Activated T-cell treated with anti-CD3 and anti-CD28 coated beads for 48 hours (primary cell): ENCODE measurements around the gene TROAP.
"Not testable (repeated sequence)": the region's sequence is repeated elsewhere in the genome, so short reads cannot be mapped to it uniquely, and the experiment has no call there.

Experiments
- DNase-seq: peaks from one replicate; pipeline ENCODE4 v3.0.0-alpha.2; 2020; ENCODE audit warnings: low read depth

TROAP gene

DNA sequence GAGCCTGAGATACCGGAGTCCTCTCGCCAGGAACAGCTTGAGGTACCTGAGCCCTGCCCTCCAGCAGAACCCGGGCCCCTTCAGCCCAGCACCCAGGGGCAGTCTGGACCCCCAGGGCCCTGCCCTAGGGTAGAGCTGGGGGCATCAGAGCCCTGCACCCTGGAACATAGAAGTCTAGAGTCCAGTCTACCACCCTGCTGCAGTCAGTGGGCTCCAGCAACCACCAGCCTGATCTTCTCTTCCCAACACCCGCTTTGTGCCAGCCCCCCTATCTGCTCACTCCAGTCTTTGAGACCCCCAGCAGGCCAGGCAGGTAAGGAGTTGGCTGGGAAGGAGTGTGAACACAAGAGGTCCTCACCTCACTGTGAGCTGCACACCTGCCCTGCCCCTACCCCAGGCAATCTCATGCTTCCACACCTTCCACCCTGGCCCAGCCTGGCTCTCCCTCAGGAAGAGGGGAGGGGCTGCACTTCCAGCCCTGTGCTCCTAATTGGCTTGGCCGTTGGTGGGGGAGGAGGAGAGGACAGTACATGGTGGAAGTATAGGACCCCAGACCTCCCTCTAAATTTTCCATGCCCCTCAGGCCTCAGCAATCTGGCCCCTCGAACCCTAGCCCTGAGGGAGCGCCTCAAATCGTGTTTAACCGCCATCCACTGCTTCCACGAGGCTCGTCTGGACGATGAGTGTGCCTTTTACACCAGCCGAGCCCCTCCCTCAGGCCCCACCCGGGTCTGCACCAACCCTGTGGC, 7.8 kb downstream of the TROAP start:
- no peak for DNase-seq

DNA sequence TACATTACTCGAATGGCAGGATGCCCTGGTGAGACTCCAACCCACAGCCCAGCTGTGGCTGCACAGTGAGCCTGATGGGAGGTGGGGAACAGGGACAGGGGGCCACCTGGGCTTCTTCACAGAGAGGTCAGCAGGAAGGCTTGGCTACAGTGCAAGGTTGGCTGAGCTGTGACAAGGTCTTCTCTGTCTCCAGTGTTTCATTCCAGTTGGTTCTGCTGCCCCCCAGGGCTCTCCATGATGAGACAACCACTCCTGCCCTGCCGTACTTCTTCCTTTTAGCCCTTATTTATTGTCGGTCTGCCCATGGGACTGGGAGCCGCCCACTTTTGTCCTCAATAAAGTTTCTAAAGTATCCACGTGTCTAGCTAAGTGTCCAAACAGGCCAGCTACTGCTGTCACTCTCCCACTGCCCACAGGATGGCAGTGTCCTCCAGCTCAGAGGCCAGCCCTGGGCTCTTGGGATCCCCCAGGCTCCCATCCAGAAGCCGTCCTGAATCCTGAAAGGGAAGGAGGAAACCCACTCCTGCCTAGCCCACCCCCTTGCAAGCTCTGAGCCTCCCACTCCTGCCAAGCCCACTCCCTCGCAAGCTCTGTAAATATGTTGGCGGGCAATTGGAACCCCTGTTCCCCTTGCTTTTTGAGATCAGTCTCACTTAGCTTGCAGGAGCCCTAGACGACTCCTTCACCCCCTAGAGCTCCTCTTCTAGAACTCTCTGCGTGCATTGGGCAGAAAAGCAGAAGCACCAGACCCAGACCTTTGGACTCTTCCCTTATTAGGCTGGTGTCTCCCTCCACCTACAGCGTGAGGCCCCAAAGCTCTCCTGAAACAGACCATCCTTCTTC, 8.5 kb downstream of the TROAP start:
- DNase-seq: no peak

- no peak for DNase-seq
Measured at GRCh38 chr12:49332441-49332861, 9.4 kb downstream of the TROAP start.

DNA sequence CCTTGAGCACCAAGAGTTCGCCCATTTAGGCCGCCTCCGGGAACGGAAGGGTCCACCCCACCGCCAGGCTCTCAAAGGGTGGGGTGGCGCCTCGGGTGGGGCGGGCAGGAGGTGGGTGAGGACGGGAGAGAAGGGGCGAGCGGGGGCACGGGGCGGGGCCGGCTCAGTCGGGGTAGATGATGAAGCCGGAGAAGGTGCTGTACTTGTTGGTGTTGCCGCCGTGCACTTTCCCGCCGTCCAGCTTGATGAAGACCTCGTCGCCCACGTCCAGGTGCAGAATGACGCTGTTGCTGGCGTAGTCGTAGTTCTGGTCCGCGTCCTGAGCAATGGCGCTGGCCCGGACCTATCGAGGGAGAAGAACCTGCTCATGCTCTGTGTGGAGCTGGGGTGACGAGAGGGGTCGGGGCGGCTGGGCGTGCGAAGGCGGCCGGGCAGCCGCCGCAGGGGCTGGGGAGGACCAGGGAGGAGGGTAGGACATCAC, 9.9 kb downstream of the TROAP start:
- no peak for DNase-seq

- DNase-seq: not testable (repeated sequence)
Measured at GRCh38 chr12:49333778-49334177, 10.7 kb downstream of the TROAP start.

DNA sequence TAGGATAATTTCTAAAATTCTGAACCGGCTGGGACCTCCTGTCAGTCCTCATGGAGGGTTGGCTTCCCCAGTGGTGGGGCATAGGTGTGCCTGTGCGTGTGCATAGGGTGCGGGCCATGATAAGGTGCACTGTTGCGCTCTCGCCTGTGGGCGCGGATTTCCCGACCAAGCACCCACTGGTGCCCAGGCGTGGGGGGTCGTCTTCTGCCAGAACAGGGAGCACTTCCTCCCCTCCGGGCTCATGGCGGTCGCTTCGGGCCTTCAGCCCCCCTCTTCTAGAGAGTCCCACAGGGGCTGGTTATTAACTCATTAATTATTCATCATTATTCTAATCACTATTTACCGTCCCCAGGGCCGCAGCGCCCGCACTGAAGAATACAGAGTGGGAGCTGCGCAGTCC, 11.2 kb downstream of the TROAP start:
- DNase-seq: no peak

GRCh38 chr12:49334681-49335080, 11.6 kb downstream of the TROAP start:
- no peak for DNase-seq

GRCh38 chr12:49335118-49335954, 12.3 kb downstream of the TROAP start:
- no peak for DNase-seq

- no peak for DNase-seq
Measured at GRCh38 chr12:49335955-49336644, 13.0 kb downstream of the TROAP start.

DNA sequence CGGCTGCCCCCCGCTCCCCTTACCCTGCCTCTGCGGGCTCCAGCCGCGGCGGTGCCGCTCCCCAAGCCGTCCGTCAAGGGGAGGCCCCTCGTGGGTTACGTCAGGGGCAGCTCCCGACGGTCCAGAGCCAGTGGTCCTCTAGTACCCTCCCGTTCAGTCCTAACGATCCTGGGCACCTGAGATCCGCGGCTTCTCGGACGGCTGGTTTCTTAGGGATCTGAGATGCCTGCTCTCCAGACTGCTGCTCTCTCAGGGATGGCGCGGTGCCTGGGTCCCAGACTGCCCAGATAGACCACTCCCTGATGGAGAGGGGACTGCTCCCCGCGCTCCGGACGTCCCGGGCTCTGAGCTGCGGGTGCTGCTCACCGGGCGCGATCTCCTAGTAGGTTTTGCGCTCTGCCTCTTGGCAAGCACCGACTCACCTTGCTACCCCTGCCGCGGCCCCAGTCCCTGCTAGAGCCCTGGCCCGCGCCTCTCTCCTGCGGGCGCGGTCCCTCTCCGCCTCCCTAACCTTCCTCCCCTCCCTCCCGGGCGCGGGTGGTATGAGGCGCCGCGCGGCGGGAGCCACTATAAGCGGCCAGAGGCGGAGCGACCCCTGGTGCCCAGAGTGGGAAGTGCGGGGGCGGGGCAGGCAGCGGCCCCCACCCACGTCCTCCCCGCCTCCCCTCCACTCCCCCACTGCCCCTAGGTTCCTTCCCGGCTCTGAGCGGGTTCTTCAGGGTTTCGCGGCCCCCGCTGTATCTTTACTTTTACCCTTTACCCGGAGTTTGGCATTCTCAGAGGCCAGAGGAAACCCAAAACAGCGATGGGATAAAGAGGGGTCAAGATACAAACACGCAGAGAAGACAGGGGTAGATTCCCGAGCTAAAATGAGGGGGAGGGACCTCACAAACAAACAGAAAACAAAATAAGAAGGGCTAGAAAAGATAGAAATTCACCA, 13.9 kb downstream of the TROAP start, which contains the start of gene C1QL4:
Gene C1QL4 (minus strand): TSS at position 544 of the 940 bp plus-strand sequence. CDS start 711 bp downstream, outside the sequence.
- DNase-seq: peak; percentile 82

GRCh38 chr12:49338830-49339463, 15.9 kb downstream of the TROAP start:
- DNase-seq: no peak

- no peak for DNase-seq
Measured at GRCh38 chr12:49339464-49339861, 16.4 kb downstream of the TROAP start.

- no peak for DNase-seq
Measured at GRCh38 chr12:49340095-49340870, 17.2 kb downstream of the TROAP start.

- no peak for DNase-seq
Measured at GRCh38 chr12:49340971-49341776, 18.1 kb downstream of the TROAP start.

DNA sequence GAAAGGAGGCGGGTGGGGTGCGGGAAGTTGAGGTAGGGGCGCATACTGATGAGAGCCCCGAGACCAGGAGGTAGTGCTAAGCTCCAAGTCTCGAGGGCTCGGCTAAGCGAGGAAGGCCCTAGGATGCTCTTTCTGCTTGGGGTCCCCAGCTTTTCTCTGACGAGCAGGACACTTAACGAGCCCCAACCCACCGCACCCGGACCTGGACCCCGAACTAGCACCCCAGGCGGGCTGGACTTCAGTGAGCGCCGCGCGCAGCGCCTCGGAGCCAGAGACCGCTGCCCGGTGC, 18.7 kb downstream of the TROAP start:
- no peak for DNase-seq

GRCh38 chr12:49342066-49342913, 19.2 kb downstream of the TROAP start:
- peak; percentile 86 for DNase-seq
